ENCODE measurements around the gene ALG6.

GRCh38 chr1:63317817-63318152, 49.6 kb upstream of the ALG6 start:
- TF ChIP-seq CTCF (conservative IDR thresholded peaks at IDR 0.05 in 1 of 2, IDR thresholded peaks at IDR 0.05 in 1 of 2; ENCODE audit: low read depth in 1 of 2, low read length in 2 of 2) (no peak), EZH2 (IDR thresholded peaks at IDR 0.05; ENCODE audit: low read length, missing control alignments) (peak; percentile 91)
